Right lobe of liver (tissue), 4 donors: Measurements from ENCODE around the gene THPO.

Source experiments
- POLR2A ChIP-seq: fragments of 450-650 bp; IDR thresholded peaks from one replicate; pipeline ENCODE4 v1.6.1; 2017; ENCODE audit warnings: antibody characterized with exemption, mild to moderate bottlenecking
- TF ChIP-seq, protein P1 (sequence below), 4 donors: fragments of 200-600 bp in 3 of 4; fragments of 450-650 bp in 1 of 4; IDR thresholded peaks; one replicate each; pipeline versions ENCODE4 v1.5.1 to v1.8.0; 2016 to 2022; ENCODE audit warnings: antibody characterized with exemption in 4 of 4, mild to moderate bottlenecking in 2 of 4
- donor health status: DM: no; HTN: no; CAD: no.
- donor health status: DM: no; HTN: no; CAD: no.
- donor health status: DM: no; HTN: yes; CAD: no.

DNA sequence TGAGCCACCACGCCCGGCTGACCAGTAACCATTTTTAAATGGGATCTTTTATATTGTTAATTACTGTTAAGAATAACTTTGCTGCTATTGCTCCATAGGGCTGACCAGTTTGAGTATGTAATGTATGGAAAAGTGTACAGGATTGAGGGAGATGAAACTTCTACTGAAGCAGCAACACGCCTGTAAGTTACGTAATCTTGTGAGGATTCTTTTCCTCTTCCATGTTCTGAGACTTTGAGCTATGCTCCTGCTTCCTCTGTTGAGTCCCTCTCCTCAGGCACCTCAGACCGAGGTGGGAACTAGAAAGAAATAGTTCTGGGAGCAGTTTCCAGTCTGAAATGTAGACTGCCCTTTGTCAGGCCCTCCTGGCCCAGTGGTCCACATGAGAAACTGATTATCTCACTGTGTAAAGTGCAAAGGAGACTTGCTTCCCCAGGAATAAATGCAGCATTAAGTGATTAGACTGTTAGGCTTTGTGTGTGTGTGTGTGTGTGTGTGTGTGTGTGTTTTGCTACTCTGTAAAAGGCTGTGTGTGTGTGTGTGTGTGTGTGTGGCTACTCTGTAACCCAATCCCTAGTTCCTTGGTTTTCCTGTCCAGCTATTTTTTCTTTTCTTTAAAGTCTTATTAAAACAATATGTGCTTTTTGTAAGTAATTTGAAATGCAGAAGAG lies 11.3 kb downstream of the THPO start:
- TF ChIP-seq POLR2A = no peak
- TF ChIP-seq, protein P1, sequence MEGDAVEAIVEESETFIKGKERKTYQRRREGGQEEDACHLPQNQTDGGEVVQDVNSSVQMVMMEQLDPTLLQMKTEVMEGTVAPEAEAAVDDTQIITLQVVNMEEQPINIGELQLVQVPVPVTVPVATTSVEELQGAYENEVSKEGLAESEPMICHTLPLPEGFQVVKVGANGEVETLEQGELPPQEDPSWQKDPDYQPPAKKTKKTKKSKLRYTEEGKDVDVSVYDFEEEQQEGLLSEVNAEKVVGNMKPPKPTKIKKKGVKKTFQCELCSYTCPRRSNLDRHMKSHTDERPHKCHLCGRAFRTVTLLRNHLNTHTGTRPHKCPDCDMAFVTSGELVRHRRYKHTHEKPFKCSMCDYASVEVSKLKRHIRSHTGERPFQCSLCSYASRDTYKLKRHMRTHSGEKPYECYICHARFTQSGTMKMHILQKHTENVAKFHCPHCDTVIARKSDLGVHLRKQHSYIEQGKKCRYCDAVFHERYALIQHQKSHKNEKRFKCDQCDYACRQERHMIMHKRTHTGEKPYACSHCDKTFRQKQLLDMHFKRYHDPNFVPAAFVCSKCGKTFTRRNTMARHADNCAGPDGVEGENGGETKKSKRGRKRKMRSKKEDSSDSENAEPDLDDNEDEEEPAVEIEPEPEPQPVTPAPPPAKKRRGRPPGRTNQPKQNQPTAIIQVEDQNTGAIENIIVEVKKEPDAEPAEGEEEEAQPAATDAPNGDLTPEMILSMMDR (IDR thresholded peaks at IDR 0.05) = no peak
